SH-SY5Y (cell line): Measurements from ENCODE around the gene SLC7A6OS.

Experiments
- GATA2 ChIP-seq: IDR thresholded peaks from 2 replicates; pipeline ENCODE4 v1.6.1; 2011; ENCODE audit warnings: mild to moderate bottlenecking, low read depth, low read length
- GATA3 ChIP-seq: IDR thresholded peaks from 2 replicates; pipeline ENCODE4 v1.6.1; 2011; ENCODE audit warnings: low read depth, mild to moderate bottlenecking, low read length, moderate library complexity

GRCh38 chr16:68324780-68325357, 14.1 kb upstream of the SLC7A6OS start:
- TF ChIP-seq GATA3 (no peak), GATA2 (no peak)
